ENCODE results near the gene SPEG. TPM values are rescaled to one million over a fixed set of nuclear protein-coding genes. Genes with fewer than 3 reads are reported as not detected.

Gene SPEG
- total RNA-seq, 1 donor from 2014 or later: 71.2 TPM

DNA sequence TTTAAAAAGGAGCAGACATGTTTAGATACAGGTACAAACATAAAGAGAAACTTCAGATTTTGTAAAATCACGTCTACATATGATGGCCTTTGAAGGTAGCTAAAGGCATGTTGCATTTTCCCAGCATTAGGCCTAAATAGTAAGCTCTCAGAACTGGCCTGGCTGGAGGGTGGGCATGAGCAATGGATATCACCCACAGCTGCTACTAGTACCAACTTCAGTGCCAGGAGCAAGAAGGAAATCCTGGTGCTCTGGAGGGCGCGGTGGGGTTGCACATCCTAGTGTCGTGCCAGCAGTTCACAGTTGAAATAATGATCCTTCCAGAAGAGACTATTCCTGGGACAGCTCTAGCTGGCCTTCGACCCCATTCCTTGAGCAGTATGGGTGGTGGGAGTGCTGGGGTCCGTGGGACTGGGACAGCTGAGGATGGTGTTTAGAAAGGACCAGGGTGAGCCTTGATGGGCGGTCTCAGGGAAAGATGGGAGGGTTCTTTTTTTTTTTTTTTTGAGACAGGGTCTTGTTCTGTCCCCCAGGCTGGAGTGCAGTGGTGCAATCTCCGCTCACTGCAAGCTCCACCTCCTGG, 11.6 kb upstream of the SPEG start:
- no peak overlapping the region for H3K9ac ChIP-seq (ENCODE audit: low read length)
- no peak overlapping the region for H3K27ac ChIP-seq (ENCODE audit: low read depth, low read length)
- no peak for DNase-seq (ENCODE audit: low read depth)
- no peaks in the 10 kb centered on the region for H3K9me3 ChIP-seq (ENCODE audit: insufficient read depth, low read depth, low read length)
- TF ChIP-seq, protein P1, sequence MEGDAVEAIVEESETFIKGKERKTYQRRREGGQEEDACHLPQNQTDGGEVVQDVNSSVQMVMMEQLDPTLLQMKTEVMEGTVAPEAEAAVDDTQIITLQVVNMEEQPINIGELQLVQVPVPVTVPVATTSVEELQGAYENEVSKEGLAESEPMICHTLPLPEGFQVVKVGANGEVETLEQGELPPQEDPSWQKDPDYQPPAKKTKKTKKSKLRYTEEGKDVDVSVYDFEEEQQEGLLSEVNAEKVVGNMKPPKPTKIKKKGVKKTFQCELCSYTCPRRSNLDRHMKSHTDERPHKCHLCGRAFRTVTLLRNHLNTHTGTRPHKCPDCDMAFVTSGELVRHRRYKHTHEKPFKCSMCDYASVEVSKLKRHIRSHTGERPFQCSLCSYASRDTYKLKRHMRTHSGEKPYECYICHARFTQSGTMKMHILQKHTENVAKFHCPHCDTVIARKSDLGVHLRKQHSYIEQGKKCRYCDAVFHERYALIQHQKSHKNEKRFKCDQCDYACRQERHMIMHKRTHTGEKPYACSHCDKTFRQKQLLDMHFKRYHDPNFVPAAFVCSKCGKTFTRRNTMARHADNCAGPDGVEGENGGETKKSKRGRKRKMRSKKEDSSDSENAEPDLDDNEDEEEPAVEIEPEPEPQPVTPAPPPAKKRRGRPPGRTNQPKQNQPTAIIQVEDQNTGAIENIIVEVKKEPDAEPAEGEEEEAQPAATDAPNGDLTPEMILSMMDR (IDR thresholded peaks at IDR 0.05; ENCODE audit: insufficient read depth, low read depth, low read length): no peak
- no peak for TF ChIP-seq EZH2 (IDR thresholded peaks at IDR 0.05; ENCODE audit: insufficient read depth, low read length)
- H3K4me2 ChIP-seq (ENCODE audit: low read length): no peak overlapping the region
- peaks cover 37% of the 10 kb centered on the region for H3K27me3 Mint-ChIP-seq (ENCODE audit: low read depth, unreplicated experiment)
- no peaks in the 10 kb centered on the region for H3K9me3 Mint-ChIP-seq (ENCODE audit: unreplicated experiment)
- H3K27me3 ChIP-seq (ENCODE audit: insufficient read depth, low read length): peaks cover 3% of the 10 kb centered on the region
- H4K20me1 ChIP-seq (ENCODE audit: insufficient read depth, low read length): no peaks in the 10 kb centered on the region
- no peak for FAIRE-seq
- H3K27ac Mint-ChIP-seq (ENCODE audit: unreplicated experiment): no peak overlapping the region
- no peaks in the 10 kb centered on the region for H3K79me2 ChIP-seq (ENCODE audit: insufficient read depth, low read length)
- H3K4me3 ChIP-seq (ENCODE audit: insufficient read depth, low read depth, low read length): no peak overlapping the region
- no peak overlapping the region for H3K4me3 Mint-ChIP-seq (ENCODE audit: unreplicated experiment)
- H3K36me3 Mint-ChIP-seq (ENCODE audit: low read depth, unreplicated experiment): peaks cover 3% of the 10 kb centered on the region
- no peaks in the 10 kb centered on the region for H3K36me3 ChIP-seq (ENCODE audit: insufficient read depth, low read length)
- peaks cover 8% of the 10 kb centered on the region for H3K4me1 Mint-ChIP-seq (ENCODE audit: low read depth, unreplicated experiment)
- H3K4me1 ChIP-seq (ENCODE audit: insufficient read depth, low read length): peaks cover 20% of the 10 kb centered on the region
- no peak overlapping the region for H2AFZ ChIP-seq (ENCODE audit: low read depth, low read length)

DNA sequence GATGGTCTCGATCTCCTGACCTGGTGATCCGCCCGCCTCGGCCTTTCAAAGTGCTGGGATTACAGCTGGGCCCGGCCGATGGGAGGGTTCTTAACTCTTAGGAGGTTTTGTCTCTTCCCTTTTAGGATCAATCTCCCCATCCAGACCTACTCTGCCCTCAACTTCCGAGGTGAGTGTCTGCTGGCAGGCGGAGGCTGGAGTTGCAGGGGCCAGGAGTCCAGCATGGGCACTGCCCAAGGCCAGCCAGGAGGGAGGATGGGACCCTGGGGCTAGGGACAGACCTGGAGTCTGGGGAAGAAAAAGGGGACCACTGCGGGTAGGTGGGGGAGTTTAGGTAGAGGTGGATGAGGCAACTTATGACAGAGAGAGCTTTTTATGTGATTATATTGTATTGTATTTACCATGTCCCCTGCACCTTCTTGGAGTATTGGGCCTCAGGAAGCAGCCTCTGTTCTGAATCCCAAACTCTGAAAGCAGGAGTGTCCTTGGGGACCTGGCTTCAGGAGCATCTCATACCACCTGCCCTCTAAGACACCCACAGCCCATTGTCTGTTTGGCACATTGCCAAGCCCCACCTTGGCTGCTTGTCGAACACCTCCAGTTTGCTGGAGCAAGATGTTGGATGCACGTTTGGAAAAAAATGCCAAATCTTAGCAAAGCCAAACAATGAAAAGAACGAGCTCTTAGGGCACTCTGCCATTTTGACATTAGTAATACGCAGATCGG, 10.8 kb upstream of the SPEG start:
- H3K36me3 ChIP-seq (ENCODE audit: insufficient read depth, low read length): no peaks in the 10 kb centered on the region
- H3K36me3 Mint-ChIP-seq (ENCODE audit: low read depth, unreplicated experiment): peaks cover 3% of the 10 kb centered on the region
- H3K4me2 ChIP-seq (ENCODE audit: low read length): peak overlapping the region; percentile 61
- no peaks in the 10 kb centered on the region for H3K9me3 Mint-ChIP-seq (ENCODE audit: unreplicated experiment)
- H2AFZ ChIP-seq (ENCODE audit: low read depth, low read length): no peak overlapping the region
- FAIRE-seq: no peak
- no peaks in the 10 kb centered on the region for H3K9me3 ChIP-seq (ENCODE audit: insufficient read depth, low read depth, low read length)
- H3K4me3 Mint-ChIP-seq (ENCODE audit: unreplicated experiment): no peak overlapping the region
- H3K4me1 Mint-ChIP-seq (ENCODE audit: low read depth, unreplicated experiment): peaks cover 14% of the 10 kb centered on the region
- H3K27ac Mint-ChIP-seq (ENCODE audit: unreplicated experiment): no peak overlapping the region
- H3K27me3 ChIP-seq (ENCODE audit: insufficient read depth, low read length): peaks cover 3% of the 10 kb centered on the region
- no peak overlapping the region for H3K27ac ChIP-seq (ENCODE audit: low read depth, low read length)
- H4K20me1 ChIP-seq (ENCODE audit: insufficient read depth, low read length): no peaks in the 10 kb centered on the region
- no peak overlapping the region for H3K9ac ChIP-seq (ENCODE audit: low read length)
- H3K27me3 Mint-ChIP-seq (ENCODE audit: low read depth, unreplicated experiment): peaks cover 37% of the 10 kb centered on the region
- H3K4me1 ChIP-seq (ENCODE audit: insufficient read depth, low read length): peaks cover 12% of the 10 kb centered on the region
- H3K79me2 ChIP-seq (ENCODE audit: insufficient read depth, low read length): no peaks in the 10 kb centered on the region
- DNase-seq (ENCODE audit: low read depth): no peak
- no peak for TF ChIP-seq EZH2 (IDR thresholded peaks at IDR 0.05; ENCODE audit: insufficient read depth, low read length)
- TF ChIP-seq, protein P1 (IDR thresholded peaks at IDR 0.05; ENCODE audit: insufficient read depth, low read depth, low read length): no peak
- H3K4me3 ChIP-seq (ENCODE audit: insufficient read depth, low read depth, low read length): no peak overlapping the region
